ENCODE measurements around the gene SLC12A6.

SLC12A6 gene

DNA sequence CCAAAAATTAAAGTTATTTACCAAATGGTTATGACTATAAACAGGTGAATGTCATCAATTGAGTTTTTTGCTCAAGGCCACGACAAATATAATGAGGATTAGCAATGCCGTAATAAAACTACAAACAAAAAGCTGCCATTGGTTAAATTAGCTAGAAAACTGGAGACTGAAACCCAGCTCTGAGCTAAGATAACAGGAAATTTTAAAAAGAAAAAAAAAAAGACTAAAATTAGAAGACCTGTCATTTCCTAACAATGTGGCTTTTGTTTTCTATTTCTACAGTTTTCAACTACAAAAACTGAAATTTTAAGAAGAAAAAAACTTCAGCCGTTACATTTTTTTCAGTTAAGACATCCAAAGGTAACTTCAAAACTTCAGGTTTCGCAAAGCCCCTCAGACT lies 9.7 kb downstream of the SLC12A6 start:
- DNase-seq, result no peak

DNA sequence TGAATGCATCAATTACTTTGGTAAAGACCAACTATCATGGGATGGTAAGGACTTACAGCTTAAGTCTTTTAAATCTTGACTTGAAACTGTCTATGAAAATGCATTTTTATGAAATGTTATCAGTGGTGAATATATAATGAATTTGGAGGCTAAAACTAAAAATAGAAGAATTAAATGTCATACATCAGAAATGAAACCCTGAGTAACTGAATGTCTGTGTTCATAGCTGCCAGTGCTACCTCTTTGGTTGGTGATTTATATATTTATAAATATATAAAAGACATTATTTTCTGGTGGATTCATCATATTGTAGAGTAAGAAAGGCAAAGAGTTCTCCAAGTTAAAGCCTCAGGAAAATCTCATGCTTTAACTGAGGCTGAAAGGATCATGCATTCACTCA lies 12.2 kb downstream of the SLC12A6 start:
- no peak for DNase-seq

DNA sequence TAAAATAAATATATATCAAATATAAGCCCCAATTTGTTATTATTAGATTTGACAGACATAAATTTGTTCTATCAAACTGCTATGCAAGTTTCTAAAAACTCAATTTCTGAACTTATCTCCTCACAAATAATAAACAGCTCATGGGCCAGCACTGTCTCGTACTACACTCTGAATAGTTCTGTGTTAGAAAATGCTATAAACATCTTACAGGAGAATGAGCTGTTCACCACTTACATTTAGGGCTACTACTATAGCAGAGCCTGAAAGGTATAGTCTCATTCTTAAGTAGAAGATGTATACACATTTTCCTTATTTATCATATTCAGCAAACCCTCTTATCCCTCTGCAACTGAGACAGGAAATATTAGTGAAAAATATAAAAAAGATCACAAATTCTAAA lies 12.6 kb downstream of the SLC12A6 start:
- DNase-seq, result no peak

- DNase-seq, result no peak
Measured at GRCh38 chr15:34323217-34323616, 14.4 kb downstream of the SLC12A6 start.

- DNase-seq, result no peak
Measured at GRCh38 chr15:34318277-34319079, 19.1 kb downstream of the SLC12A6 start.

DNA sequence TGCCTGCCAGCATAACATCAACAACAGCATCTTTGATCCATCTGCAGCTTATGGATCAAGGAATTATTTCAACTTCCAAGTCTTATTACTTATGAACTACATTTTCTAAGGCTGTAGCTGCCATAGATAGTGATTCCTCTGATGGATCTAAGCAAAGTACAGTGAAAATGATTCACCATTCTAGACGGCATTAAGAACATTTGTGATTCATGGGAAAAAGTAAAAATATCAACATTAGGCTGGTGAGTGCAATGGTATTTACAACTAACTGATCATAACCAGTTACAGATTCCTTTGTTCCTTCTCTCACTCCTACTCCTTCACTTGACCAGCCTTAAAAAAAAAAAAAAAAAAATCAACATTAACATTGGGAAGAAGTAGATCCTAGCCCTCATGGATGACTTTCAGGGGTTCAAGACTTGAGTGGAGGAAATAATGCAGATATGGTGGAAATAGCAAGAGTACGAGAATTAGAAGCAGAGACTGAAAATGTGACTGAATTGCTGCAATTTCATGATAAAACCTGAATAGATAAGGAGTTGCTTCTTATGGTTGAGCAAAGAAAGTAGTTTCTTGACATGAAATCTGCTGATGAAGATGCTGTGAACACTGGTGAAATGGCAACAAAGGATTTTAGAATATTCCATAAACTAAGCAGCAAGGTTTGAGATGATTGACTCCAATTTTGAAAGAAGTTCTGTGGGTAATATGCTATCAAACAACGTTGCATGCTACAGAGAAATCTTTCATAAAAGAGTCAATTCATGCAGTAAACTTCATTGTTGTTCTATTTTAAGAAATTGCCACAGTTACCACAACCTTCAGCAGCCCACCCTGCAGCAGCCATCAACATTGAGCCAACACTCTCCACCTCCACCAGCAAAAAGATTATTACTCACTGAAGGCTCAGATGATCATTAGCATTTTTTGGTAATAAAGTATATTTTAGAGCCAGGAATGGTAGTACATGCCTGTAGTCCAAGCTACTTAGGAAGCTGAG lies 22.8 kb downstream of the SLC12A6 start:
- no peak for DNase-seq

DNA sequence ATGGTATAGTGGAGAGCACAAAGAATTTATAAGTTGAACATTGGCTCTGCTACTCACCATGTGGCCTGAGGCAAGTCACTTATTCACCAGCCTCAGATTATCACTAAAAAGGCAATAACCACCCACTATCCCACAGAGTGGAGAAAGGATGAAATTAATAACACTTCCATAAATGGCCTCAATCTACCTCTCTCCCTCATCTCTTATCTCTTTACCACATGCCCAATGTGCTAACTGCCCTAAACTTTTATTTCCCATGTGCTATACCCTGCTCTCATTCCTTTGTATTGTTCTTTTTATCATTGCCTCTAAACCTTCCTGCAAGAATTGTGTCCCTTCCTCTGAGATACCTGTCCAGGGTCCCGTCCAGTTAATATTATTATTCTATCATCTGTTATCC lies 26.0 kb downstream of the SLC12A6 start:
- no peak for DNase-seq

- DNase-seq, result no peak
Measured at GRCh38 chr15:34304613-34305012, 33.0 kb downstream of the SLC12A6 start.

DNA sequence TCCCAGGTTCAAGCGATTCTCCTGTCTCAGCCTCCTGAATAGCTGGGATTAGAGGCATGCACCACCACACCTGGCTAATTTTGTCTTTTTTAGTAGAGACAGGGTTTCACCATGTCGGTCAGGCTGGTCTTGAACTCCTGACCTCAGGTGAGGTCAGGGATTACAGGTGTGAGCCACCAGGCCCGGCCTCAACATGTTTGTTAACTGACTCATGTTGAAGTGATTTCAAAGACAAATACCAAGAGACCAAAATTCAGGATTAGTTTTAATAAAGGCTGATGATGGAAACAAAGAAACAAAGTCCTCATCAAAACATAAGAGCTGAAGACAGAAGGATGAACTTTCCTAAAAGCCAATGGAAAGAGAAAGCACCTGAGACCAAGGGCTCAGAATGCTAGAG lies 36.5 kb downstream of the SLC12A6 start:
- no peak for DNase-seq

GRCh38 chr15:34297059-34297458 lies 40.5 kb downstream of the SLC12A6 start:
- no peak for DNase-seq

DNA sequence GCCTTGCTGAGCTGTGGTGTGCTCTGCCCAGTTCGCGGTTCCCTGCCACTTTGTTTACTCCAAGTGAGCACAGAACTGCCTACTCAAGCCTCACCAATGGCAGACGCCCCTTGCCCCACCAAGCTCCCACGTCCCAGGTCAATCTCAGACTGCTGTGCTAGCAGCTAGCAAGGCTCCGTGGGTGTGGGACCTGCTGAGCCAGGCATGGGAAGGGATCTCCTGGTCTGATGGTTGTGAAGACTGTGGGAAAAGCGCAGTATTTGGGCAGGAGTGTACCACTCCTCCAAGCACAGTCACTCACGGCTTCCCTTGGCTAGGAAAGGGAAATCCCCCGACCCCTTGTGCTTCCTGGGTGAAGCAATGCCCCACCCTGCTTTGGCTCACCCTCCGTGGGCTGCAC lies 45.0 kb downstream of the SLC12A6 start:
- DNase-seq, result no peak

- DNase-seq, result no peak
Measured at GRCh38 chr15:34284937-34285336, 52.6 kb downstream of the SLC12A6 start.

DNA sequence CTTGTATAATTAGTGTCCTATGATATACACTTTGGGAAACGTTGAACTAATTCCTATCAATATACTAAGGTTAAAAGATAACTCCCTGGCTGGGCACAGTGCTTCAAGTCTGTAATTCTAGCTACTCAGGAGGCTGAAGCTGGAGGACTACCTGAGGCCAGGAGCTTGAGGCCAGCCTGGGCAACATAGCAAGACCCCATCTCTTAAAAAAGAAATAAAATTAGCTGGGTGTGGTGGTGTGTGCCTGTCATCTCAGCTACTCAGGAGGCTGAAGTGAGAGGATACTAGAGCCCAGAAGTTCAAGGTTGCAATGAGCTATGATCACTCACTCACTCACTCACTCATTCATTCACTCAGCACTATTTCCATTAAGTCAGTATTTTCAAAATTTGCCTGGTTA lies 55.2 kb downstream of the SLC12A6 start:
- no peak for DNase-seq

DNA sequence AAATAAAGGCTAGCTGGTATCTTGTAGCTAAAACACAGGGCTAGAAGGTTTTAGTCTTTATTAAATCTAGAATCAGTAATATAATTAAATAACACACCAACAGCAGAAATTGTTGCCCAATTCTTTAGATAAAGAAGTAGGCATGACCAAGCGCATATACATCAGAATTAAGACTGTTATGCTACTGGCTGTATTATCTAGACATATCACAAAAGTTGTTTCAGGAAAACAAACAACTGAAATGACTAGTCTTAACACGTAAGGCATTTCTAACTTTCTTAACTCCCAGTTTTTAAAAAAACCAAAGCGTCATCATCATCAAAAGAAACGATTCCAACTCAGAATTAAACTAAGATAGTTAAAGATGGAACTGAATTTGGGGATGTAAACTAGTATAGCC lies 57.4 kb downstream of the SLC12A6 start:
- no peak for DNase-seq

DNA sequence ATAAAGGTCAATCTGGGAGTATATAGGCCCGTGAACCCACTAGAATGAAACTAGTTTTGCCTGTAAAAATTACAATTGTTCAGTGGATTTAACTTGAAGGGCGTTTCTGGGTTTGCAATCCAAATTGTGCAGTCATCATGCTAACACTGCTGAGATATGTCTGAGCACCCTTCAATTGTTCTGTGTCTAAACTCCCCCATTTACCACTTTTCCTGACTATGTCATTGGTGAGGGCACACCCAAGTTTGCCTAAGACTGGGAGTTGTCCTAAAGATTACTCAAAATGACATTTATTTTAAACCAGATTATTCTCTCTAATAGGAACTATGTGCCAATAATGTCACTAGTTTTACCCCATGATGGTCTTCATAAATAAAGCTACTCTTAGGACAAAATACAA lies 58.2 kb downstream of the SLC12A6 start:
- no peak for DNase-seq

- DNase-seq, result no peak
Measured at GRCh38 chr15:34275721-34276120, 61.9 kb downstream of the SLC12A6 start.

- no peak for DNase-seq
Measured at GRCh38 chr15:34275154-34275553, 62.4 kb downstream of the SLC12A6 start.

DNA sequence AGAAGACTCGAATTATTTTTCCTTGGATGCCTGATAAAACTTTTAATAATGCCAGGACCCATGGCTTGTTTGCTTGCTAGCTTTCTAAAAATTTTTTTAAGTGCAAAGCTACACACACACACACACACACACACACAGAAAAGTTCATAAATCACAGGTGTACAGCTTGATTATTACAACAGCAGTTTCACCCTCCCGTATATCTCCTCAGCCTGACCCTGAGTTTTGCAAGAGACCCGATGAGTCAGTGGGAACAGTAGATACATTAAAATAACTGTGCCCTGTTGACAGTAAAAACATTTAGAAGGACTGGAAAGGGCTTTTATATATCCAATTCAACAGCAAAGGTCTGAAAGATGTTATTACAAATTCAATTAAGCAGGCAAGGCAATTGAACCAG lies 66.1 kb downstream of the SLC12A6 start:
- DNase-seq, result peak; percentile 7

- DNase-seq, result no peak
Measured at GRCh38 chr15:34266751-34267150, 70.8 kb downstream of the SLC12A6 start.

DNA sequence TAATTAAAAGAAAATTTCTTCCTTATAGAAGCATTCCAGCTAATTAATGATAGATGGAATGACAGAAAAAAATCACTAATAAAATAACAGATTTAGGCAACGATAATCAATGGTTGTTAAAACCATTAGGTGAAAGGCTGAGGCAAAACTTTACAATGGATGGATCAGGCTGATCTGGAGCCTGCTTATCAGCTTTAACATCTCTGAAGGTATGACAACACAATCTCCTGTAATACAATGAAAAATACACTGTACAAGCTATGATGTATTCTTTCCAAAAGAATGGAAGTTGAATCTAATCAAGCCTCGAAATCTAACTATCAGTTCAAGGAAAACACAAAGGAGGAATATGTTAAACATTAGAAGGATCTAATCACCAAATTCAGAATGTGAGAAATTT lies 73.5 kb downstream of the SLC12A6 start:
- DNase-seq, result no peak

DNA sequence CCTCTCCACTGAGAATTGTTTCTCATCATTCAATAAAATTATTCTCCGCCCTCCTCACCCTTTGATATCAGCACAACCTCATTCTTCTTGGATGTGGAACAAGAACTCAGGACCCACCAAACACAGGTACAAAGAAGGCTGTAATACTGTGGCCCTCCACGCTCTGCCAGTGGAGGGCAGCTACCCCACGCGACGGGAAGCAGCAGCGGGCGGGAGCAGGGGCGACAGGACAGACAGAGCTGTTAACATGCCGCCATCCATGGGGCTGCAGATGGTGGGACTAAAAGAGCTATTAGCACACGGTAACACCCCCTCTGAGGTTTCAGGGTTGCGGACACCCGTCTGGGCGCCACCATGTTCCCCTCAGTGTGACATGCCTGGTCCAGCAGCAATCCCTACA lies 75.2 kb downstream of the SLC12A6 start:
- DNase-seq, result no peak

DNA sequence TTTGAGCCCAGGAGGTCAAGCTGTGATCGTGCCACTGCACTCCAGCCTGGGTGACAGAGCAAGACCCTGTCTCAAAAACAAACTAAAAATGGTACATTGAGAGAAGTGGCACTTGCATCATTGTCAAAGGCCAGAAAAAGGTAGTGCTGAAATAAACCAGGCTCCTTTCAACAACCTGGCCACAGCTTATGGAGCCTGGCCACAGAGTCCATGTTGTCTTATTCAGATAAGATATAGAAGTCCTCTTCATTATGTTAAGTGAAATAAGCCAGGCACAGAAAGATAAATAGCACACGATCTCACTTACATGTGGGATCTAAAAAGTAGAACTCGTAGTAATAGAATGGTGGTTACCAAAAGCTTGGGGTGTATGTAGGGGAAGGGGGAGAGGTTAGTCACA lies 78.0 kb downstream of the SLC12A6 start:
- DNase-seq, result no peak

DNA sequence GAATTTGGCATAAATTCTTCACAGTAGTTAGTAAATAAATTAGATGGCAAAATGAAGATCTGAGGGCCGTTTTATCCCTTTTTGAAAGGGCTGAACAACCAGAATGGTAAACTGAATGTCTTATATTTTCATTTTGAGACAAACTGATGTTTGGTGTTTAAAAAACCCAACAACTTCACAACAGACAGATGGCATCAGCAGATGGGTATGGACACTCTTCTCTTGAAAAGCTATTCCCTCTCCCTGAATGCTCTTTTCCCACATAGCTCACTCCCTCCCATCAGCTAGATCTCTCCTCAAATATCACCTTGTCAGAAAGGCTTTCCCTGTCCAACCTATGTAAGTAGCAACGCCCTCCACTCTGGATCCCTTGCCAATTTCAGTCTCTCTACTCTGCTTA lies 79.4 kb downstream of the SLC12A6 start:
- DNase-seq, result no peak

DNA sequence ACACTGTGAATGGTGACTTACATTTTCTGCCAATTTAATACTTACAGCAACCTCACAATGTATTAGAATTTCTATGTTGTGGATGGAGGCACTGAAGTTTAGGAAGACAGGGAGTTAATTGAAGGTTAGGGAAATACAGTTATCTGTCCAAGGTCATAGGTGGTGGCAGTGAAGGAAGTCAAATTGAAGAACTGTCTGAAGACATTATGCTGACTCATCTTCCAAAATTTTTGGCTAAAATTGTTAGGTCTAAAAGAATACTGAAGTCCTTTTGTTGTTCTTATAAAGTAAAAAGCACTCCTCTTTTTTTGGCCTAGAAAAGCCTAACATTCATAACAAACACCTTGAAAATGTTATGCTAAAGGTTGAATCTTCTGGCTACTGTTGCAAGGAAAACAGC lies 85.0 kb downstream of the SLC12A6 start:
- no peak for DNase-seq

All from NK-92 treated with Interleukin-12 subunit alpha and Interleukin-12 subunit beta, amount 100 ng/mL, for 24 hours (cell line).